H9 (cell line): ENCODE data around the gene LRSAM1. TPM values are rescaled to one million over a fixed set of nuclear protein-coding genes. Genes with fewer than 3 reads are reported as not detected.

Source experiments
- DNase-seq: peaks from one replicate; pipeline ENCODE4 v3.0.0-alpha.2; 2017
- H2AFZ ChIP-seq: one replicate; pipeline ENCODE4 v1.6.1; 2013; ENCODE audit warnings: mild to moderate bottlenecking, low read length, control low read depth, moderate library complexity
- H2AK5ac ChIP-seq: 2 replicates; pipeline ENCODE4 v1.6.1; 2013; ENCODE audit warnings: low read length, control low read depth, mixed read lengths; ENCODE audit not compliant: insufficient read length
- H2BK120ac ChIP-seq: one replicate; pipeline ENCODE4 v1.6.1; 2013; ENCODE audit warnings: low read depth, mild to moderate bottlenecking, low read length, control low read depth, inconsistent platforms; ENCODE audit not compliant: poor library complexity, severe bottlenecking
- H2BK12ac ChIP-seq: 2 replicates; pipeline ENCODE4 v1.6.1; 2013; ENCODE audit warnings: low read length, control low read depth, mixed read lengths, low read depth; ENCODE audit not compliant: insufficient read length
- H2BK15ac ChIP-seq: 2 replicates; pipeline ENCODE4 v1.6.1; 2013; ENCODE audit warnings: low read depth, low read length, control low read depth
- H2BK20ac ChIP-seq: one replicate; pipeline ENCODE4 v1.6.1; 2013; ENCODE audit warnings: low read depth, mild to moderate bottlenecking, low read length, control low read depth, inconsistent platforms; ENCODE audit not compliant: poor library complexity, severe bottlenecking
- H2BK5ac ChIP-seq: 2 replicates; pipeline ENCODE4 v1.6.1; 2013; ENCODE audit warnings: low read length, control low read depth, mixed read lengths; ENCODE audit not compliant: insufficient read length
- H3K14ac ChIP-seq: 2 replicates; pipeline ENCODE4 v1.6.1; 2013; ENCODE audit warnings: low read length, control low read depth; ENCODE audit not compliant: insufficient read depth
- H3K18ac ChIP-seq: 2 replicates; pipeline ENCODE4 v1.6.1; 2013; ENCODE audit warnings: low read depth, mild to moderate bottlenecking, mixed read lengths, low read length, control low read depth; ENCODE audit not compliant: insufficient read length
- H3K23ac ChIP-seq: 2 replicates; pipeline ENCODE4 v1.6.1; 2013; ENCODE audit warnings: low read length, control low read depth, mixed read lengths, low read depth; ENCODE audit not compliant: insufficient read length
- H3K23me2 ChIP-seq: 2 replicates; pipeline ENCODE4 v1.6.1; 2013; ENCODE audit warnings: low read depth, mild to moderate bottlenecking, mixed read lengths, low read length, control low read depth; ENCODE audit not compliant: insufficient read length, poor library complexity, severe bottlenecking
- H3K27ac ChIP-seq: 2 replicates; pipeline ENCODE4 v1.5.1; 2013; ENCODE audit warnings: low read length, control low read depth, mixed read lengths, low read depth; ENCODE audit not compliant: insufficient read length
- H3K27me3 ChIP-seq: 2 replicates; pipeline ENCODE4 v1.6.1; 2013; ENCODE audit warnings: low read length, control low read depth, inconsistent platforms; ENCODE audit not compliant: insufficient read depth
- H3K4ac ChIP-seq: 2 replicates; pipeline ENCODE4 v1.6.1; 2013; ENCODE audit warnings: low read depth, mild to moderate bottlenecking, control low read depth, inconsistent platforms, low read length, moderate library complexity
- H3K4me1 ChIP-seq: 2 replicates; pipeline ENCODE4 v1.6.1; 2013; ENCODE audit warnings: low read length, control low read depth, inconsistent platforms; ENCODE audit not compliant: insufficient read depth
- H3K4me2 ChIP-seq: 2 replicates; pipeline ENCODE4 v1.6.1; 2013; ENCODE audit warnings: low read length, control low read depth, mixed read lengths; ENCODE audit not compliant: insufficient read length, insufficient read depth
- H3K56ac ChIP-seq: 2 replicates; pipeline ENCODE4 v1.6.1; 2013; ENCODE audit warnings: low read depth, mild to moderate bottlenecking, mixed read lengths, low read length, control low read depth; ENCODE audit not compliant: insufficient read length
- H3K79me1 ChIP-seq: 2 replicates; pipeline ENCODE4 v1.6.1; 2013; ENCODE audit warnings: low read depth, mild to moderate bottlenecking, moderate library complexity, low read length, control low read depth, inconsistent platforms; ENCODE audit not compliant: insufficient read depth, poor library complexity, severe bottlenecking
- H3K79me2 ChIP-seq: 2 replicates; pipeline ENCODE4 v1.6.1; 2013; ENCODE audit warnings: low read length, control low read depth, inconsistent platforms; ENCODE audit not compliant: insufficient read depth
- H3K9ac ChIP-seq: 2 replicates; pipeline ENCODE4 v1.6.1; 2013; ENCODE audit warnings: low read length, control low read depth, mixed read lengths; ENCODE audit not compliant: insufficient read length; ENCODE audit errors: extremely low read depth
- H3K9me3 ChIP-seq: one replicate; pipeline ENCODE4 v1.6.1; 2013; ENCODE audit warnings: low read depth, low read length, inconsistent platforms; ENCODE audit not compliant: control insufficient read depth
- H3T11ph ChIP-seq: one replicate; pipeline ENCODE4 v1.6.1; 2013; ENCODE audit warnings: mild to moderate bottlenecking, low read length, control low read depth, inconsistent platforms
- H4K20me1 ChIP-seq: one replicate; pipeline ENCODE4 v1.6.1; 2013; ENCODE audit not compliant: control insufficient read depth, insufficient read length, insufficient read depth
- H4K5ac ChIP-seq: 2 replicates; pipeline ENCODE4 v1.6.1; 2013; ENCODE audit warnings: low read depth, mild to moderate bottlenecking, mixed read lengths, low read length, control low read depth; ENCODE audit not compliant: insufficient read length
- H4K8ac ChIP-seq: replicated peaks from 2 replicates; pipeline ENCODE4 v1.6.1; 2013; ENCODE audit warnings: low read length, control low read depth, mixed read lengths, low read depth; ENCODE audit not compliant: insufficient read length
- H4K91ac ChIP-seq: 2 replicates; pipeline ENCODE4 v1.6.1; 2013; ENCODE audit warnings: low read depth, mild to moderate bottlenecking, moderate library complexity, mixed read lengths, low read length, control low read depth; ENCODE audit not compliant: insufficient read length
- H3K27ac Mint-ChIP-seq, 3 experiments: 2 replicates in 2 of 3; 3 replicates in 1 of 3; pipeline ENCODE4 v1.8.0; 2020 to 2021; ENCODE audit warnings: mixed read lengths in 3 of 3, mild to moderate bottlenecking in 1 of 3, moderate library complexity in 1 of 3
- H3K27me3 Mint-ChIP-seq: 2 replicates; pipeline ENCODE4 v1.8.0; 2021; ENCODE audit warnings: low read depth, mild to moderate bottlenecking, moderate library complexity, mixed read lengths
- H3K36me3 Mint-ChIP-seq, 3 experiments: 2 replicates in 2 of 3; 3 replicates in 1 of 3; pipeline ENCODE4 v1.8.0; 2020 to 2021; ENCODE audit warnings: low read depth in 3 of 3, mixed read lengths in 3 of 3; ENCODE audit not compliant: insufficient read depth in 1 of 3
- H3K4me1 Mint-ChIP-seq, 2 experiments: 2 replicates each; pipeline ENCODE4 v1.8.0; 2020; ENCODE audit warnings: mixed read lengths in 2 of 2
- H3K4me3 Mint-ChIP-seq, 2 experiments: 2 replicates in 1 of 2; 3 replicates in 1 of 2; pipeline ENCODE4 v1.8.0; 2020 to 2021; ENCODE audit warnings: mild to moderate bottlenecking in 2 of 2, mixed read lengths in 2 of 2, moderate library complexity in 1 of 2
- H3K9me3 Mint-ChIP-seq, 2 experiments: 2 replicates in 1 of 2; 3 replicates in 1 of 2; pipeline ENCODE4 v1.8.0; 2020; ENCODE audit warnings: mild to moderate bottlenecking in 2 of 2, mixed read lengths in 2 of 2, moderate library complexity in 1 of 2
- CTCF ChIP-seq: fragments of 200-600 bp; sonication (generic); conservative IDR thresholded peaks from 3 replicates; pipeline ENCODE4 v1.8.0; 2021; ENCODE audit warnings: antibody characterized with exemption, mild to moderate bottlenecking
- WGBS: extraction: QIAGEN DNeasy Blood & Tissue Kit; methylation state at CpG from one replicate; pipeline ENCODE4 v1.1.7; 2013; ENCODE audit warnings: missing lambda C conversion rate, low lambda C conversion rate, mixed read lengths; ENCODE audit not compliant: insufficient read length; ENCODE audit errors: extremely low coverage; 5-methylcytosine and 5-hydroxymethylcytosine counted together
- total RNA-seq: library from RNA; stranded (reverse); gene quantifications from 2 replicates; pipeline ENCODE4 v1.2.1, GENCODE V29; 2021

Gene LRSAM1
- total RNA-seq, 1 experiment from 2014 or later, result 16.2 TPM

- H3K23ac ChIP-seq, result no peak overlapping the region
- no peak overlapping the region for H3K27ac Mint-ChIP-seq
- no peak overlapping the region for H3K18ac ChIP-seq
- no CpG with 5 or more reads among the region's 17 CpGs for WGBS
- no peaks in the 10 kb centered on the region for H3K79me2 ChIP-seq
- no peak overlapping the region for H2BK120ac ChIP-seq
- no peaks in the 10 kb centered on the region for H3K27me3 ChIP-seq
- H3K4me3 Mint-ChIP-seq, result no peak overlapping the region
- H3K4ac ChIP-seq, result no peak overlapping the region
- H3K4me1 ChIP-seq, result no peaks in the 10 kb centered on the region
- no peak overlapping the region for H3K27ac ChIP-seq
- H2AK5ac ChIP-seq, result no peak overlapping the region
- TF ChIP-seq CTCF, result no peak
- H2BK15ac ChIP-seq, result no peak overlapping the region
- H2BK12ac ChIP-seq, result no peak overlapping the region
- H3K56ac ChIP-seq, result no peak overlapping the region
- no peaks in the 10 kb centered on the region for H3K9me3 Mint-ChIP-seq
- no peaks in the 10 kb centered on the region for H3K23me2 ChIP-seq
- peaks cover 6 to 44% (median 32%) of the 10 kb centered on the region in 3 experiments; a peak in 6 of 7 replicates for H3K36me3 Mint-ChIP-seq
- no peak overlapping the region for H3T11ph ChIP-seq
- no peak for DNase-seq
- H2BK5ac ChIP-seq, result no peak overlapping the region
- H3K27me3 Mint-ChIP-seq, result no peaks in the 10 kb centered on the region
- H3K4me2 ChIP-seq, result no peak overlapping the region
- no peaks in the 10 kb centered on the region for H3K79me1 ChIP-seq
- no peak overlapping the region for H4K5ac ChIP-seq
- no peak overlapping the region for H3K9ac ChIP-seq
- no peak overlapping the region for H2AFZ ChIP-seq
- no peaks in the 10 kb centered on the region for H4K20me1 ChIP-seq
- no peak overlapping the region for H2BK20ac ChIP-seq
- H3K9me3 ChIP-seq, result no peaks in the 10 kb centered on the region
- H3K4me1 Mint-ChIP-seq, result no peaks in the 10 kb centered on the region
- no peak overlapping the region for H4K91ac ChIP-seq
- H3K14ac ChIP-seq, result no peak overlapping the region
- no peak overlapping the region for H4K8ac ChIP-seq
Observed at GRCh38 chr9:127479507-127480081, 28.3 kb downstream of the LRSAM1 start.
